Erythroblast (primary cell): ENCODE data around the gene ZBTB49.

Experiments
- GATA1 ChIP-seq: IDR thresholded peaks from 2 replicates; pipeline ENCODE4 v1.6.1; 2011; ENCODE audit warnings: low read depth, mild to moderate bottlenecking, control low read depth, low read length, moderate library complexity
- POLR2A ChIP-seq: IDR thresholded peaks from 2 replicates; pipeline ENCODE4 v1.6.1; 2011; ENCODE audit warnings: mild to moderate bottlenecking, low read length

- TF ChIP-seq POLR2A (no peak), GATA1 (no peak)
These were observed 20.2 kb upstream of the ZBTB49 start for GRCh38 chr4:4269856-4270255.
